ENCODE measurements around the gene SH3RF3.

- no peak for TF ChIP-seq ZNF70 (CRISPR knock-in tag; IDR thresholded peaks at IDR 0.05)
- TF ChIP-seq RARB (CRISPR knock-in tag; IDR thresholded peaks at IDR 0.05) = no peak
- no peak for TF ChIP-seq PPARA (CRISPR knock-in tag; IDR thresholded peaks at IDR 0.05; ENCODE audit: borderline replicate concordance)
- no peak for TF ChIP-seq ZFP3 (CRISPR knock-in tag; IDR thresholded peaks at IDR 0.05)
Observed at GRCh38 chr2:109131777-109132176, 2.8 kb downstream of the SH3RF3 start.

Measured in SK-N-SH treated with all-trans-retinoic acid at 6 μM for 48 hours (cell line).